Measurements from ENCODE around the gene SLC7A6. TPM values are rescaled to one million over a fixed set of nuclear protein-coding genes. Genes with fewer than 3 reads are reported as not detected.

The SLC7A6 gene
- total and polyA plus RNA-seq, 2 of the 8 experiments (the other 6 are each of a cell fraction or from before 2014, with no cell fraction given): 28.0 to 37.8 TPM

DNA sequence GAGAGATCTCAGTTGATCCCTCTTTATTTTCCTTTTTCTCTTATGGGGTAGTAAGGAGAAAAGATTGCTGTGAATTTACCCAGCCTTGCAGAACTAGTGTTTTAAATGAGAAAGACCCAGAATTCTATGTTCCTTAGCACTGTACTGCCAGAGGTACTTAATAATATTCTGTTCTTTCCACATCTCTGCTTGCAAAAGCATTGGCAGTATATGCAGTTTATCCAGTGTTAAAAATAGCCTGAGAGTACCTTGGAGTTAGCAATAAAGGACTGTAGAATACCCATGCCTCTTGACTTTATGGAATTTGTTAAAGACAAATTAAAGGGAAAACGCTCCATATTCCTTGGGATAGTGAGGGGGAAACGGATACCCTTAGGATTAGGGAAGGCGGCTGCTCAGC, 11.9 kb downstream of the SLC7A6 start:
- 67% methylated on average over 3 of the region's 3 CpGs; no CpG with 5 or more reads in 1 of the 2 experiments for WGBS, 2 experiments (ENCODE audit: extremely low coverage in 1 of 2, insufficient coverage in 1 of 2, insufficient read length in 1 of 2, insufficient replicate concordance in 2 of 2, low coverage in 1 of 2, low lambda C conversion rate in 2 of 2, missing lambda C conversion rate in 1 of 2)
- peaks cover 0 to 2% (median 0%) of the 10 kb centered on the region in 4 experiments; a peak in 2 of 8 replicates for H3K36me3 ChIP-seq (ENCODE audit: control insufficient read depth in 2 of 4, insufficient read depth in 4 of 4, low read length in 3 of 4)
- no peak overlapping the region for H2AK5ac ChIP-seq (ENCODE audit: low read depth, low read length)
- no peak overlapping the region for H3K4me3 ChIP-seq (ENCODE audit: extremely low read depth in 1 of 4, insufficient read depth in 2 of 4, low read depth in 3 of 4, low read length in 4 of 4)
- H3K9me3 ChIP-seq (ENCODE audit: insufficient read depth in 2 of 2, low read depth in 1 of 2, low read length in 1 of 2): no peaks in the 10 kb centered on the region
- FAIRE-seq: no peak
- no peak overlapping the region for H2AFZ ChIP-seq (ENCODE audit: low read length)
- no peaks in the 10 kb centered on the region for H3K23me2 ChIP-seq (ENCODE audit: low read depth, low read length)
- H2BK12ac ChIP-seq (ENCODE audit: low read depth, low read length): no peak overlapping the region
- no peak overlapping the region for H2BK5ac ChIP-seq (ENCODE audit: low read depth, low read length)
- H3K14ac ChIP-seq (ENCODE audit: insufficient read length): no peak overlapping the region
- no peak overlapping the region for H4K5ac ChIP-seq (ENCODE audit: insufficient read length, low read depth, low read length)
- H2BK120ac ChIP-seq (replicated peaks; ENCODE audit: low read depth, low read length): no peak overlapping the region
- H3K27ac ChIP-seq (ENCODE audit: low read depth, low read length): no peak overlapping the region
- H3K56ac ChIP-seq (replicated peaks; ENCODE audit: insufficient read length, low read depth, low read length): no peak overlapping the region
- ChIA-PET CTCF (ENCODE audit: partially characterized antibody) (interaction anchor here (0.7 to 8.5 kb wide), 7 partner anchors 9 to 1147 kb away, joined by 3 to 63 read pairs (median 5); partner anchors contain the start of gene SLC7A6), POLR2A (ENCODE audit: partially characterized antibody) (interaction anchor here (0.9 to 1.4 kb wide), 3 partner anchors 20 to 43 kb away, joined by 3 to 4 read pairs (median 3); no protein-coding TSS in a partner anchor)
- H3K23ac ChIP-seq (ENCODE audit: insufficient read length): no peak overlapping the region
- no peak overlapping the region for H2BK20ac ChIP-seq (ENCODE audit: low read length)
- no peak overlapping the region for H2BK15ac ChIP-seq (ENCODE audit: low read length)
- H4K8ac ChIP-seq (ENCODE audit: extremely low read depth, insufficient read depth, low read length): no peak overlapping the region
- peaks cover 5% of the 10 kb centered on the region; the same call in 1 of the 2 replicates for H3K79me1 ChIP-seq (ENCODE audit: low read depth, low read length)
- no peak overlapping the region for H3K4me2 ChIP-seq (ENCODE audit: insufficient read depth in 1 of 2, low read depth in 2 of 2, low read length in 2 of 2)
- H3K18ac ChIP-seq (ENCODE audit: extremely low read depth, low read length): no peak overlapping the region
- no peak overlapping the region for H4K91ac ChIP-seq (replicated peaks; ENCODE audit: insufficient read length, low read length)
- no peak overlapping the region for H3K9ac ChIP-seq (replicated peaks in 1 of 4; ENCODE audit: extremely low read depth in 1 of 4, low read depth in 3 of 4, low read length in 3 of 4)
- no peak for DNase-seq (ENCODE audit: low read depth in 1 of 2, low spot score in 2 of 2)
- no peak overlapping the region for H3K4ac ChIP-seq (replicated peaks; ENCODE audit: insufficient read length, low read depth, low read length)
- H3K4me1 ChIP-seq (replicated peaks in 1 of 4; ENCODE audit: control insufficient read depth in 3 of 4, insufficient read depth in 4 of 4, low read length in 3 of 4): no peaks in the 10 kb centered on the region
- H3K79me2 ChIP-seq (ENCODE audit: control insufficient read depth in 1 of 2, insufficient read depth in 2 of 2, low read length in 2 of 2): no peaks in the 10 kb centered on the region
- H3K27me3 ChIP-seq (replicated peaks in 1 of 4; ENCODE audit: control insufficient read depth in 3 of 4, extremely low read depth in 1 of 4, insufficient read depth in 3 of 4, low read length in 3 of 4): no peaks in the 10 kb centered on the region
- H4K20me1 ChIP-seq (replicated peaks in 1 of 2; ENCODE audit: control insufficient read depth in 1 of 2, insufficient read depth in 2 of 2, low read length in 2 of 2): peaks cover 0 to under 1% of the 10 kb centered on the region in 2 experiments
- TF ChIP-seq, protein P1, sequence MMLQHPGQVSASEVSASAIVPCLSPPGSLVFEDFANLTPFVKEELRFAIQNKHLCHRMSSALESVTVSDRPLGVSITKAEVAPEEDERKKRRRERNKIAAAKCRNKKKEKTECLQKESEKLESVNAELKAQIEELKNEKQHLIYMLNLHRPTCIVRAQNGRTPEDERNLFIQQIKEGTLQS (IDR thresholded peaks at IDR 0.05; ENCODE audit: insufficient read depth, low read depth, low read length): no peak
